Glutamatergic neuron (in vitro differentiated cells): ENCODE results near the gene COQ3. TPM values are rescaled to one million over a fixed set of nuclear protein-coding genes. Genes with fewer than 3 reads are reported as not detected.

Experiments
- DNase-seq: peaks from one replicate; pipeline ENCODE4 v3.0.0; 2022
- H3K27ac Mint-ChIP-seq: one replicate; pipeline ENCODE4 v1.8.0; 2020; ENCODE audit warnings: mild to moderate bottlenecking, mixed read lengths, inconsistent platforms; ENCODE audit not compliant: unreplicated experiment
- H3K27me3 Mint-ChIP-seq: one replicate; pipeline ENCODE4 v1.8.0; 2020; ENCODE audit warnings: mild to moderate bottlenecking, moderate library complexity, mixed read lengths, inconsistent platforms; ENCODE audit not compliant: unreplicated experiment
- H3K36me3 Mint-ChIP-seq: one replicate; pipeline ENCODE4 v1.8.0; 2020; ENCODE audit warnings: mild to moderate bottlenecking, mixed read lengths, inconsistent platforms; ENCODE audit not compliant: unreplicated experiment
- H3K4me1 Mint-ChIP-seq: one replicate; pipeline ENCODE4 v1.8.0; 2020; ENCODE audit warnings: mild to moderate bottlenecking, low read depth, mixed read lengths, inconsistent platforms; ENCODE audit not compliant: unreplicated experiment
- H3K4me3 Mint-ChIP-seq: one replicate; pipeline ENCODE4 v1.8.0; 2020; ENCODE audit warnings: mild to moderate bottlenecking, mixed read lengths, inconsistent platforms; ENCODE audit not compliant: unreplicated experiment
- H3K9me3 Mint-ChIP-seq: one replicate; pipeline ENCODE4 v1.8.0; 2020; ENCODE audit warnings: mild to moderate bottlenecking, moderate library complexity, mixed read lengths, inconsistent platforms; ENCODE audit not compliant: unreplicated experiment
- CTCF ChIP-seq: fragments of 200-600 bp; sonication (generic); IDR thresholded peaks from one replicate; pipeline ENCODE4 v1.5.0; 2021; ENCODE audit not compliant: partially characterized antibody, unreplicated experiment
- long read RNA-seq: library from polyadenylated mRNA; unstranded; transcript quantifications from one replicate; pipeline ENCODE4 v2.0.0, GENCODE V29; 2020; ENCODE audit not compliant: unreplicated experiment
- total RNA-seq: library from RNA; stranded (reverse); fragmentation: NEBNext Ultra II Directional; extraction: Animal tissue kit (Norgen Biotek cat#: 25700); gene quantifications from one replicate; pipeline ENCODE4 v1.2.1, GENCODE V29; 2021; ENCODE audit not compliant: unreplicated experiment

Gene COQ3
- total RNA-seq: 3.8 TPM
- long read RNA-seq, transcript COQ3-201 (7 exons, 1,335 nt): major isoform, 6 of 7 reads
- long read RNA-seq, partial matches to known transcripts: 0 of 7 reads
- long read RNA-seq, other reads (novel, unspliced or antisense): 1 of 7 reads

GRCh38 chr6:99393698-99394531, at the start of gene COQ3:
COQ3 (minus strand) TSS chr6:99394195; CDS start chr6:99394179, 16 bp downstream.
- no peak for TF ChIP-seq CTCF
- peaks cover 5% of the 10 kb centered on the region for H3K9me3 Mint-ChIP-seq
- peak; percentile 96 for DNase-seq
- H3K4me1 Mint-ChIP-seq: peaks cover 3% of the 10 kb centered on the region
- H3K27ac Mint-ChIP-seq: peak within 1 kb of the TSS; percentile 96
- H3K4me3 Mint-ChIP-seq: peak within 1 kb of the TSS; percentile 93
- no peaks in the 10 kb centered on the region for H3K36me3 Mint-ChIP-seq
- H3K27me3 Mint-ChIP-seq: peaks cover 2% of the 10 kb centered on the region

GRCh38 chr6:99434702-99435530, 40.9 kb upstream of the COQ3 start:
- DNase-seq: no peak
- Mint-ChIP-seq H3K4me3 (no peak overlapping the region), H3K27ac (no peak overlapping the region)

GRCh38 chr6:99432877-99433276, 38.9 kb upstream of the COQ3 start:
- peaks cover 3% of the 10 kb centered on the region for H3K9me3 Mint-ChIP-seq
- no peaks in the 10 kb centered on the region for H3K27me3 Mint-ChIP-seq
- DNase-seq: no peak
- H3K36me3 Mint-ChIP-seq: no peaks in the 10 kb centered on the region
- TF ChIP-seq CTCF: no peak
- H3K27ac Mint-ChIP-seq: no peak overlapping the region
- no peak overlapping the region for H3K4me3 Mint-ChIP-seq
- H3K4me1 Mint-ChIP-seq: peaks cover 5% of the 10 kb centered on the region

More at GRCh38 chr6:99434702-99435530, 40.9 kb upstream of the COQ3 start:
- Mint-ChIP-seq H3K27me3 (no peaks in the 10 kb centered on the region), H3K36me3 (no peaks in the 10 kb centered on the region), H3K9me3 (peaks cover 2% of the 10 kb centered on the region), H3K4me1 (no peaks in the 10 kb centered on the region)
- TF ChIP-seq CTCF: peak; percentile 83

GRCh38 chr6:99431901-99432300, 37.9 kb upstream of the COQ3 start:
- Mint-ChIP-seq H3K27me3 (no peaks in the 10 kb centered on the region), H3K4me3 (no peak overlapping the region), H3K4me1 (peaks cover 13% of the 10 kb centered on the region), H3K36me3 (no peaks in the 10 kb centered on the region), H3K9me3 (peaks cover 3% of the 10 kb centered on the region), H3K27ac (no peak overlapping the region)
- no peak for TF ChIP-seq CTCF
- DNase-seq: no peak
